Measurements from ENCODE around the gene CHADL. TPM values are rescaled to one million over a fixed set of nuclear protein-coding genes. Genes with fewer than 3 reads are reported as not detected.

Gene CHADL
- total and polyA plus RNA-seq, 10 of the 15 experiments (the other 5 are each of a cell fraction or from before 2014, with no cell fraction given), result 0.24 TPM; not detected in 9

GRCh38 chr22:41264408-41264941, 23.7 kb upstream of the CHADL start:
- intact Hi-C loops (cut with micrococcal nuclease; ENCODE audit: unreplicated experiment), result no loop called here
- ATAC-seq, result no peak

GRCh38 chr22:41263704-41264103, 23.0 kb upstream of the CHADL start:
- ChIA-PET SMC1A (ENCODE audit: uncharacterized antibody, unreplicated experiment) (no interaction called here), RAD21 (ENCODE audit: unreplicated experiment) (no interaction called here), CTCF (no interaction called here), POLR2A (interaction anchor here (0.6 kb wide), 1 partner anchor 364 kb away, joined by 4 read pairs; no protein-coding TSS in a partner anchor)
- no peak for DNase-seq (ENCODE audit: low read depth, low spot score)
- Histone ChIP-seq H4K20me1 (ENCODE audit: control insufficient read depth, insufficient read depth) (no peaks in the 10 kb centered on the region), H3K9me3 (replicated peaks; ENCODE audit: control insufficient read depth, insufficient read depth, low read length) (no peaks in the 10 kb centered on the region), H3K27me3 (replicated peaks in 1 of 2; ENCODE audit: control insufficient read depth in 2 of 2, insufficient read depth in 2 of 2, low read length in 1 of 2) (no peaks in the 10 kb centered on the region), H2AFZ (ENCODE audit: control insufficient read depth, low read depth, low read length) (no peak overlapping the region), H3K4me1 (ENCODE audit: control insufficient read depth, insufficient read depth, low read length) (no peaks in the 10 kb centered on the region), H3K4me3 (no peak overlapping the region), H3K79me2 (ENCODE audit: control insufficient read depth, insufficient read depth, low read length) (no peaks in the 10 kb centered on the region), H3K27ac (ENCODE audit: control insufficient read depth, insufficient read depth) (no peak overlapping the region), H3K36me3 (ENCODE audit: control insufficient read depth in 2 of 2, insufficient read depth in 2 of 2, low read length in 1 of 2) (peaks cover 26 to 50% of the 10 kb centered on the region in 2 experiments; a peak in 3 of 4 replicates), H3K4me2 (ENCODE audit: control insufficient read depth, insufficient read depth) (no peak overlapping the region), H3K9ac (ENCODE audit: control insufficient read depth, insufficient read depth, low read length) (no peak overlapping the region)
- no peak for ATAC-seq
- in situ Hi-C loops (cut with MboI) (no loop called here), intact Hi-C loops (cut with micrococcal nuclease; ENCODE audit: unreplicated experiment) (no loop called here)
- 100% methylated on average over 2 of the region's 2 CpGs for WGBS (ENCODE audit: insufficient coverage, insufficient replicate concordance, low lambda C conversion rate, missing lambda C conversion rate)
- TF ChIP-seq HDAC2 (IDR thresholded peaks at IDR 0.05), result no peak
- no peak for TF ChIP-seq TAF1 (IDR thresholded peaks at IDR 0.05; ENCODE audit: borderline replicate concordance, low read depth, low read length)
- TF ChIP-seq GABPA (IDR thresholded peaks at IDR 0.05; ENCODE audit: low read depth), result no peak
- TF ChIP-seq RELA (IDR thresholded peaks at IDR 0.05; ENCODE audit: borderline replicate concordance, partially characterized antibody), result no peak
- no peak for FAIRE-seq
- no TSS peak for BruUV-seq (replicated peaks)

More at GRCh38 chr22:41264408-41264941, 23.7 kb upstream of the CHADL start:
- BruUV-seq (replicated peaks), result no TSS peak
- no peaks in the 10 kb centered on the region for H3K79me2 ChIP-seq (ENCODE audit: control insufficient read depth, insufficient read depth, low read length)
- H3K27ac ChIP-seq (ENCODE audit: control insufficient read depth, insufficient read depth), result no peak overlapping the region
- H3K9me3 ChIP-seq (replicated peaks; ENCODE audit: control insufficient read depth, insufficient read depth, low read length), result no peaks in the 10 kb centered on the region
- H3K4me1 ChIP-seq (ENCODE audit: control insufficient read depth, insufficient read depth, low read length), result no peaks in the 10 kb centered on the region
- H3K4me2 ChIP-seq (ENCODE audit: control insufficient read depth, insufficient read depth), result no peak overlapping the region
- H3K27me3 ChIP-seq (replicated peaks in 1 of 2; ENCODE audit: control insufficient read depth in 2 of 2, insufficient read depth in 2 of 2, low read length in 1 of 2), result no peaks in the 10 kb centered on the region
- FAIRE-seq, result no peak
- H3K4me3 ChIP-seq, result no peak overlapping the region
- 96% methylated on average over 15 of the region's 15 CpGs for WGBS (ENCODE audit: insufficient coverage, insufficient replicate concordance, low lambda C conversion rate, missing lambda C conversion rate)
- in situ Hi-C loops (cut with MboI), result no loop called here
- RAD21 ChIA-PET (ENCODE audit: unreplicated experiment), result no interaction called here
- no peak for TF ChIP-seq ATF2 (IDR thresholded peaks at IDR 0.05; ENCODE audit: low read length)
- no peak for TF ChIP-seq ESRRA (IDR thresholded peaks at IDR 0.05; ENCODE audit: low read length)
- no peak for TF ChIP-seq EGR1 (IDR thresholded peaks at IDR 0.05; ENCODE audit: borderline replicate concordance in 1 of 2, low read depth in 2 of 2, low read length in 2 of 2)
- no peak for TF ChIP-seq JUND (IDR thresholded peaks at IDR 0.05; ENCODE audit: low read depth, low read length)
- H4K20me1 ChIP-seq (ENCODE audit: control insufficient read depth, insufficient read depth), result no peaks in the 10 kb centered on the region
- H3K36me3 ChIP-seq (ENCODE audit: control insufficient read depth in 2 of 2, insufficient read depth in 2 of 2, low read length in 1 of 2), result peaks cover 26 to 47% of the 10 kb centered on the region in 2 experiments; a peak in 3 of 4 replicates
- SMC1A ChIA-PET (ENCODE audit: uncharacterized antibody, unreplicated experiment), result no interaction called here
- CTCF ChIA-PET, result interaction anchor here (0.6 kb wide), 1 partner anchor 446 kb away, joined by 4 read pairs; no protein-coding TSS in a partner anchor
- no peak for DNase-seq (ENCODE audit: low read depth, low spot score)
- POLR2A ChIA-PET, result no interaction called here
- H2AFZ ChIP-seq (ENCODE audit: control insufficient read depth, low read depth, low read length), result no peak overlapping the region
- no peak overlapping the region for H3K9ac ChIP-seq (ENCODE audit: control insufficient read depth, insufficient read depth, low read length)
